Measurements from ENCODE around the gene NAALADL2.

The NAALADL2 gene

DNA sequence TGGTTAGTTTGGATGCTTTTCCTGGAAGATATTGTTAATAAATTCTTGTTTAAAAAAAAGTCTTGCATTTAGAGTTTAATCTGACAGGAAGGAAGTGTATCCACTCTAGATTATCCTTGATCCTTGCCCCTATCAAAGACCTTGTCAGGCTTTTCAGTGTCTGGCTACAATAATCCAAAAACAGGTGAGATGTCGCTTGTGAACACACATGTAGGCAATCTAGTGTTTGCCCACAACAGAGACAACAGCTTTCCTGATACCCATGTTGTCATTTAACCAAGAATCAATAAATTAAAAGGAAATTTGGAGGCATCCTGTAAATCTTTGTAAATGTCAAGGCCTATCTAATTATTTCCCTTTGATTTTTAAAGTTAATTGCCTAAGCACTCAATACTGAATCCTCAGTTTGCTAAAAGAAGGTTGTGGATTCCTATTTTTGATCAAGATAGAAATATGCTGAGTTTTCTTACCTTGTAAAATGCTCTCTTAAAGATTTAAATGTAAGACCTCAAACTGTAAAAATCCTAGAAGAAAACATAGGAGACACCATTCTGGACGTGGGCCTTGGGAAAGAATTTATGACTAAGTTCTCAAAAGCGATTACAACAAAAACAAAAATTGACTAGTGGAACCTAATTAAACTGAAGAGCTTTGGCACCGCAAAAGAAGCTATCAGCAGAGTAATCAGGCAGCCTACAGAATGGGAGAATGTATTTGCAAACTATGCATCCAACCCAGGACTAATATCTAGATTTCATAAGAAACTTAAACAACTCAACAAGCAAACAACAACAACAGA is 207.7 kb downstream of the NAALADL2 start:
- TF ChIP-seq CTCF (IDR thresholded peaks at IDR 0.05) (no peak), ZFX (IDR thresholded peaks at IDR 0.05; ENCODE audit: borderline replicate concordance) (no peak)
- H3K27ac ChIP-seq = no peak overlapping the region

DNA sequence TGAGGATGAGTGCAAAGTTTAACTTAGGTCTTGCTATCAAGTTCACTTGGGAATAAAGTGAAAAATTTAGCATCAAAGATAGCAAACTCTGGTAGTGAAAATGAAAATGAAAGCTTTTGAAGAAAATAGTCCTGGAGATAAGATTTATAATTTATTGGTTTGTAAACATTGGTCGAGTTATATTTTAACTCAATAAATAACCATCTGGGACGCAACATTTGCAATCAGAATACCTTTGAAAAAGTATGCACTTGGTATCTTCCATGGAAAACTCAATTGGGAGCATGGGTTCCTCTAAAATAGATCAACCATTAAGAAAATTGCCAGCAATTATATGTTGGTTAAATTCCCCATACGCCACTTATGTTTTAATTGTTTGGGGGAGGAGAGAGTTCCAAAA is 209.5 kb downstream of the NAALADL2 start:
- H3K27ac ChIP-seq = peak overlapping the region; percentile 20; the same call in 1 of the 2 replicates
- TF ChIP-seq CTCF (IDR thresholded peaks at IDR 0.05) (no peak), ZFX (IDR thresholded peaks at IDR 0.05; ENCODE audit: borderline replicate concordance) (no peak)

DNA sequence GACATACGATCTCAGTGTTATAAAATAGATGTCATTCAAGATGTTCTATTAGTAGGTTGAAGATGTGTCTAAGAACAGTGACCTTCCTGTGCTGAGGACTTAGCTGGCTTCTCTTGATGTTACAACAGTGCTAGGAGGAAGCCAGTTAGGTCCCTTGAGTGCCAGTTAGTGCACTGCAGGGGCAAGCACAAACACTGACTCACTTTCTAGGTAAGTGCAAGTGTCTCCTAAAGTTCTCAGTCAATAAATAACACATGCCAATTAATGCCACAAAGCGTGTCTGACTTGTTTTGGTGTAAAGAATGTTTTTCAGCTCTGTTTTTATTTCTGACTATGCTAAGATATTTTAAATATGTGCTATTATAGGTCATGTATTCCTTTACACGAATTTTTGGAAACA is 211.8 kb downstream of the NAALADL2 start:
- TF ChIP-seq CTCF (IDR thresholded peaks at IDR 0.05) = no peak
- peak overlapping the region; percentile 35; the same call in 1 of the 2 replicates for H3K27ac ChIP-seq

GRCh38 chr3:175073219-175073905 is 214.2 kb downstream of the NAALADL2 start:
- no peak for TF ChIP-seq ZFX (IDR thresholded peaks at IDR 0.05; ENCODE audit: borderline replicate concordance)
- no peak for TF ChIP-seq CTCF (IDR thresholded peaks at IDR 0.05)
- H3K27ac ChIP-seq = peak overlapping the region; percentile 54

- no peak overlapping the region for H3K27ac ChIP-seq
- TF ChIP-seq ZFX (IDR thresholded peaks at IDR 0.05; ENCODE audit: borderline replicate concordance) (no peak), CTCF (IDR thresholded peaks at IDR 0.05) (no peak)
Measured at GRCh38 chr3:175075269-175075668, 216.1 kb downstream of the NAALADL2 start.

DNA sequence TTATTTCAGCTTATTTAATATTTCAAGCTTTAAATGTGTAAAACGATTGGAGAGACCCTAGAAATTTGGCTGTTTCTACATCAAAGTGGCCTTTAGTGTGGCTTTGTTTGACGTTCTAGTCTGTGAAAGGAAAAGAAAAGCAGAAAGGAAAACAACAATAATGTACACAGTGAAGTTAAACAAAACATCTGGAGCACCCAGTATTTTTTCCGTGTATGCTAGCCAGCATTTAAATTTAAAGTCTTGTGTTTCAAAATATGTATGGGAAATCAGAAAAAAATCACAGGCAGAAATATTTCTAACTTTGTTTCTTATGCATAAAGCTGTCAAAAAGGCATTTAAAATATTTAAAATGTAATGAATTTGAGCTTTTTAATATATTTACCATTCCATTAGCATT is 218.1 kb downstream of the NAALADL2 start:
- H3K27ac ChIP-seq = no peak overlapping the region
- no peak for TF ChIP-seq ZFX (IDR thresholded peaks at IDR 0.05; ENCODE audit: borderline replicate concordance)
- no peak for TF ChIP-seq CTCF (IDR thresholded peaks at IDR 0.05)

- TF ChIP-seq ZFX (IDR thresholded peaks at IDR 0.05; ENCODE audit: borderline replicate concordance) (no peak), CTCF (IDR thresholded peaks at IDR 0.05) (no peak)
- H3K27ac ChIP-seq = peak overlapping the region; percentile 53
Measured at GRCh38 chr3:175082631-175083030, 223.5 kb downstream of the NAALADL2 start.

- H3K27ac ChIP-seq = peak overlapping the region; percentile 91
Measured at GRCh38 chr3:175087128-175087527, 228.0 kb downstream of the NAALADL2 start.
